ENCODE results near the gene NLRC5.

The NLRC5 gene

DNA sequence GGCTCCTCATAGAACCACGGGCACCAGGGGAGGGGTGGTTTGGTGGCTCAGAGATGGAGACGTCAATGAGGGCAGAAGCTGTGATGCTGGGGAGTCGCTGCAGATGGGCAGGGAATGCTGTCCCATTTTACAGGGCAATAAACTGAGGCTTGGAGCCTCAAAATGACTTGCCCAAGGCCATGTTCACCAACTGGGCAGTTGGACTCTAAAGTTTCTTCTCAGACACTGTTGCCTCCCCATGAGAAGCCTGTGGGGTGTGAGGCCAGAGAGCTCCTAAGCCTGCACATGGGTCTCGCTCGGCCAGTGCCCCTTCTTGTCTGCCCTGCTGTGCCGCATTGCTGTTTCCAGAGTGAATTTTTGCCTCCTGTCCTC is 141.6 kb downstream of the NLRC5 start:
- DNase-seq = no peak

DNA sequence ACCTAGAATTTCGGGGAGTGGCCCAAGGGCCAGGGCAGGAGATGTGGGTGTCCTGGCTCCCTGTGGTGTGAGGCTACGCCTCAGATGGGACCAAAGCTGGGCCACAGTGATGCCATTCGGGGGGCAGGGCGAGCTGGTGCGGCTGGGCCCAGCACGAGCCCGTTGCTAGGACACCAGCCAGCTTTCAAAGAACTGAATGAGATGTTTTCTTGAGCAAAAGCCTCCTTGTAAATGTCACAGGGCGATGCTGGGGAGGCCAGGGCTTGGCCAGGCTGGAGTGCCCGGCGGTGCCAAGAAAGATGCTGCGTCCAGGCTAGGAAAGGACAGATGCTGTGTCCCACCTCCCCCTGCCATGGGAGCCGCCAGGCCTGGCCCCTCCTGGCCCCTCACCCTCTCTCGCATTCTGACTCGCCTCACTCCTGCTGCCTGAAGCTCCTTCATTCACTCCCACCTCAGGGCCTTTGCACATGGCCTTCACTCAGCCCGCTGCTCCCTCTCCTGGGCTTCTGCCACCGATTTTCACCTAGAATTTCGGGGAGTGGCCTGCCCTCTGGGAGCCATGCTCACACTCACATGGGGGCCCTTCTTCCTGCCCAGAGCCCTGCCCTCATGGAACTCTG is 142.1 kb downstream of the NLRC5 start:
- DNase-seq = no peak

DNA sequence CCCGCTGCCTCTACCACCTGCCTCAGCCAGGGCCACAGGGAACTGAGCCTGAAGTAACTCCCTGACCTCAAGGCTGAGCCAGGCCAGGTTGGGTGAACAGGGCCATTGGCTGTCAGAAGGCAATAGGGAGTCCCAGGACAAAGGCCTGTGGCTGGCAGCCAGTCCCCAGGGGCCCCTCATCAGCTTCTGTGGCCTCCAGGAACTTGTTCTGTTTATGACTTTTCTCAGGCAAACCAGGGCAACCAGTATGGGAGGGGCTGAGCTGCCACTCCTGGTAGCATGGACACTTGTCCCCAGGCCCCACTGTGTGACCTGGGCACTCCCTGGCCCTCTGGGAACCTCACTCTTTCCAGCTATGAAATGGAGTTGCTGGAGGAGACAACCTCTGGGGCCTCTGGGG is 143.1 kb downstream of the NLRC5 start:
- DNase-seq = no peak

DNA sequence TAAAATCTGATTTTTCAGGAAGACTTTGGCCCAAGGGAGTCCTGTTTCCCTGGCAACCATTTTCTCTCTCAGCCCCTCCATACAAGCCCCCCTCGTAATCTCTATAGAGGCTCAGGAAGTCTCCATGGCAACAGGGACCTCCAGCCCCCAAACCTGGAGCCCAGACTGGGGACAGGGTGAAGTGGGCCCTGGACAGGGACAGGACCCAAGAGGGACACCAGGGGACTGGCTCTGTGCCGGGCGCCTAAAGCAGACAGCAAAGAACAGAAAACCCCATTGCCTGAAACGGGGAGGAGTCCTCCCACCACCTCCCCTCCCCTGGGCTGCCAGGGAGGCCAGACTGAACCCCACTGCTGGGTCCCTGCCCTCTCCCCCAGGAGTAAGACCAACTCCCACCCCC is 143.7 kb downstream of the NLRC5 start:
- no peak for DNase-seq

Data from activated gamma-delta T cell (primary cell).